Stomach (tissue), 4 donors: Measurements from ENCODE around the gene OR8B4.

Experiments used
- CTCF ChIP-seq, 7 experiments: fragments of 450-650 bp in 4 of 7; fragments of 200-600 bp in 3 of 7; sonication (generic) in 3 of 7; IDR thresholded peaks; one replicate each; pipeline ENCODE4 v1.5.1; 2016 to 2019; ENCODE audit warnings: antibody characterized with exemption in 7 of 7, control low read depth in 2 of 7, mild to moderate bottlenecking in 1 of 7
- POLR2A ChIP-seq, 4 donors: fragments of 450-650 bp; IDR thresholded peaks; one replicate each; pipeline ENCODE4 v1.6.1; 2016; ENCODE audit warnings: antibody characterized with exemption in 4 of 4, control low read depth in 2 of 4, mild to moderate bottlenecking in 1 of 4, moderate library complexity in 1 of 4
- POLR2AphosphoS5 ChIP-seq, 3 donors: sonication (generic); formaldehyde crosslinking; IDR thresholded peaks; one replicate each; pipeline ENCODE4 v1.6.1; 2016; ENCODE audit warnings: antibody characterized with exemption in 3 of 3

DNA sequence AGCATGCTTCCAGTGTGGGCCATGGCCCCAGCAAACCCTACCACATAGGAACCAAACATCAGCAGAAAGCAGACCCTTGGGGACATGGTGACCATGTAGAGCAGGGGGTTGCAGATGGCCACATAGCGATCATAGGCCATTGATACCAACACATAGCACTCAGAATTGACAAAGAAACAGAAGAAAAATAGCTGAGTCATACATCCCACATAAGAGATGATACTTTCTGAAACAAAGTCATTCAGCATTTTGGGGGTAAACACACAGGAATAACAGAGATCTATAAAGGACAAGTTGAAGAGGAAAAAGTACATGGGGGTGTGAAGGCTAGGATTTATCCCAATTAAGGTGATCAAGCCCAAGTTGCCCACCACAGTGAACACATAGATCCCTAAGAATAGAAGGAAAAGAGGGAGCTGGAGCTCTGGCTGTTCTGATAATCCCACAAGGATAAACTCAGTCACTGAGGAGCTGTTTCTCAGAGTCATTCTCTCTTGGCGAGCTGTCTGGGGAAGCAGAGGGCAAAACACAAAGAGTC is at the start of gene OR8B4:
- TF ChIP-seq POLR2AphosphoS5 (IDR thresholded peaks at IDR 0.05) (no peak), CTCF (IDR thresholded peaks at IDR 0.05) (no peak), POLR2A (IDR thresholded peaks at IDR 0.05) (no peak)
